Measurements from ENCODE around the gene CARD14.

Gene CARD14

GRCh38 chr17:80137131-80137530 is 32.7 kb upstream of the CARD14 start:
- no peak for DNase-seq (ENCODE audit: low read depth, low spot score)
- no peak overlapping the region for H3K4me3 ChIP-seq (ENCODE audit: low read depth, low read length)
- CTCF ChIA-PET, result no interaction called here
- POLR2A ChIA-PET, result no interaction called here
- TF ChIP-seq CTCF (IDR thresholded peaks at IDR 0.05; ENCODE audit: insufficient read depth, low read length, missing control alignments), result no peak

- no peak for TF ChIP-seq CTCF (IDR thresholded peaks at IDR 0.05; ENCODE audit: insufficient read depth, low read length, missing control alignments)
- ChIA-PET POLR2A (no interaction called here), CTCF (interaction anchor here (2.0 kb wide), 1 partner anchor 38 kb away, joined by 10 read pairs; the partner anchor contains the start of gene GAA)
- DNase-seq (ENCODE audit: low read depth, low spot score), result no peak
- H3K4me3 ChIP-seq (ENCODE audit: low read depth, low read length), result no peak overlapping the region
These were observed 30.9 kb upstream of the CARD14 start for GRCh38 chr17:80138856-80139426.

GRCh38 chr17:80141463-80142165 is 28.2 kb upstream of the CARD14 start:
- H3K4me3 ChIP-seq (ENCODE audit: low read depth, low read length), result no peak overlapping the region
- CTCF ChIA-PET, result interaction anchor here (1.1 to 2.0 kb wide), 2 partner anchors 13 to 40 kb away, joined by 3 to 11 read pairs; partner anchors contain the start of gene GAA
- POLR2A ChIA-PET, result no interaction called here
- no peak for DNase-seq (ENCODE audit: low read depth, low spot score)
- no peak for TF ChIP-seq CTCF (IDR thresholded peaks at IDR 0.05; ENCODE audit: insufficient read depth, low read length, missing control alignments)

- no peak overlapping the region for H3K4me3 ChIP-seq (ENCODE audit: low read depth, low read length)
- CTCF ChIA-PET, result interaction anchor here (1.1 to 2.0 kb wide), 5 partner anchors 18 to 60 kb away, joined by 3 to 11 read pairs (median 4); partner anchors contain the start of gene GAA
- TF ChIP-seq CTCF (IDR thresholded peaks at IDR 0.05; ENCODE audit: insufficient read depth, low read length, missing control alignments), result no peak
- POLR2A ChIA-PET, result no interaction called here
- DNase-seq (ENCODE audit: low read depth, low spot score), result no peak
These were observed 26.9 kb upstream of the CARD14 start for GRCh38 chr17:80142929-80143328.

- ChIA-PET CTCF (interaction anchor here (0.9 to 2.2 kb wide), 6 partner anchors 17 to 140 kb away, joined by 3 to 13 read pairs (median 4); partner anchors contain the start of gene GAA), POLR2A (interaction anchor here (0.6 to 2.1 kb wide), 9 partner anchors 12 to 194 kb away, joined by 3 to 10 read pairs (median 4); partner anchors contain the start of genes GAA and SGSH)
- DNase-seq (ENCODE audit: low read depth, low spot score), result no peak
- no peak for TF ChIP-seq CTCF (IDR thresholded peaks at IDR 0.05; ENCODE audit: insufficient read depth, low read length, missing control alignments)
- H3K4me3 ChIP-seq (ENCODE audit: low read depth, low read length), result peak overlapping the region; percentile 97
These were observed 24.5 kb upstream of the CARD14 start for GRCh38 chr17:80145076-80146075.
